Measurements from ENCODE around the gene GPR142. TPM values are rescaled to one million over a fixed set of nuclear protein-coding genes. Genes with fewer than 3 reads are reported as not detected.

Gene GPR142
- total and polyA plus RNA-seq, 2 of the 13 experiments (the other 11 are each of a cell fraction or from before 2014, with no cell fraction given), result not detected

DNA sequence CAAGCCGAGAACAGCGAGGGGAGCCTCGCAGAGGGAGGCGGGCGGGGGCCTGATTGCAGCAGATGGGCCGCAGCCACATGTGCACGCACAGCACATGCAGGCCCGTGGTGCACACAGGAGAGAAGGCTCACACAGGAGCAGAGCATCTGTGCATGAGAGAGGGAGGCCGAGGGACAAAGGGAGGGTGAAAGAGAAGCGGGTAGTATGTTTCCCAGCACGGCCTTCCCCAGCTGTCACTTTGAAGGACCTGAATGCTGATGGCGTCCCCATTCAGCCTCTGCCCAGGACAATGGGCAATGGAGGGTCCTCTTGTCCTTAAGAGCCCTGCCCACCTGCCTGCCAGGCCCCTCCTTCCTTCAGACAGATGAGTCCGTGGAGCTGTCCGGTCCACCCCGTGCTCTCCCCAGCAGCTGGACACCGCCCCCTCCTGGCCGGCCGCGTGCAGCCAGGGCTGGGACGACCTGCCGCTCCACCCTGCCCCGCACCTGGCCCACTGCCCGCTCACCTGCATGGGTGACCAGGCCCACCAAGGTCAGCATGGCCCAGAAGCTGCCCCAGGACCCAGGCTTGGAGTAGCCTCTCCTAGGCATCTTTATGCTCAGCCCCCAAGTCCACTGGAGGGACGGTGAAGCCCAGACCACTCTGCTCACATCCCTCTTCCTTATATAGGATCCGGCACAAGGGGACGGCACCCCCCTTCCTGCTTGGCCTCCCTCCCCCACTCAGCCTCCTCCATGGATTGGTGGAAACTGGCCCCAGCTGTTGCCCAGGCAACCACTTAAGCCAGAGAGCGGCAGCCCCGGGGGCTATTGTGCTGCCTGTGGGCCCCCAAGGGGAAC is 5.9 kb upstream of the GPR142 start, which contains the start of gene BTBD17 (continued):
- TF ChIP-seq ZBTB7B (CRISPR knock-in tag; IDR thresholded peaks at IDR 0.05) (0 out of 2 replicates have a peak, but pooled peaks have one; percentile 23), GABPB1 (CRISPR knock-in tag; IDR thresholded peaks at IDR 0.05) (peak; percentile 51; the same call in 1 of the 2 replicates), ZNF572 (CRISPR knock-in tag; IDR thresholded peaks at IDR 0.05) (0 out of 2 replicates have a peak, but pooled peaks have one; percentile 40), HMGXB4 (CRISPR knock-in tag; IDR thresholded peaks at IDR 0.05; ENCODE audit: borderline replicate concordance in 1 of 2, low read depth in 1 of 2) (0 out of 4 replicates have a peak, but pooled peaks of 1 of the 2 experiments have one; percentile 30), RFX1 (IDR thresholded peaks at IDR 0.05) (no peak)
- TF ChIP-seq, protein P1, sequence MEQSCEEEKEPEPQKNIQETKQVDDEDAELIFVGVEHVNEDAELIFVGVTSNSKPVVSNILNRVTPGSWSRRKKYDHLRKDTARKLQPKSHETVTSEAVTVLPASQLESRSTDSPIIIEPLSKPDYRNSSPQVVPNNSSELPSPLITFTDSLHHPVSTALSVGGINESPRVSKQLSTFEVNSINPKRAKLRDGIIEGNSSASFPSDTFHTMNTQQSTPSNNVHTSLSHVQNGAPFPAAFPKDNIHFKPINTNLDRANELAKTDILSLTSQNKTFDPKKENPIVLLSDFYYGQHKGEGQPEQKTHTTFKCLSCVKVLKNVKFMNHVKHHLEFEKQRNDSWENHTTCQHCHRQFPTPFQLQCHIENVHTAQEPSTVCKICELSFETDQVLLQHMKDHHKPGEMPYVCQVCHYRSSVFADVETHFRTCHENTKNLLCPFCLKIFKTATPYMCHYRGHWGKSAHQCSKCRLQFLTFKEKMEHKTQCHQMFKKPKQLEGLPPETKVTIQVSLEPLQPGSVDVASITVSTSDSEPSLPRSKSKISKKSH (CRISPR knock-in tag; IDR thresholded peaks at IDR 0.05; ENCODE audit: borderline replicate concordance), result 0 out of 2 replicates have a peak, but pooled peaks have one; percentile 24
- TF ChIP-seq, protein P2, sequence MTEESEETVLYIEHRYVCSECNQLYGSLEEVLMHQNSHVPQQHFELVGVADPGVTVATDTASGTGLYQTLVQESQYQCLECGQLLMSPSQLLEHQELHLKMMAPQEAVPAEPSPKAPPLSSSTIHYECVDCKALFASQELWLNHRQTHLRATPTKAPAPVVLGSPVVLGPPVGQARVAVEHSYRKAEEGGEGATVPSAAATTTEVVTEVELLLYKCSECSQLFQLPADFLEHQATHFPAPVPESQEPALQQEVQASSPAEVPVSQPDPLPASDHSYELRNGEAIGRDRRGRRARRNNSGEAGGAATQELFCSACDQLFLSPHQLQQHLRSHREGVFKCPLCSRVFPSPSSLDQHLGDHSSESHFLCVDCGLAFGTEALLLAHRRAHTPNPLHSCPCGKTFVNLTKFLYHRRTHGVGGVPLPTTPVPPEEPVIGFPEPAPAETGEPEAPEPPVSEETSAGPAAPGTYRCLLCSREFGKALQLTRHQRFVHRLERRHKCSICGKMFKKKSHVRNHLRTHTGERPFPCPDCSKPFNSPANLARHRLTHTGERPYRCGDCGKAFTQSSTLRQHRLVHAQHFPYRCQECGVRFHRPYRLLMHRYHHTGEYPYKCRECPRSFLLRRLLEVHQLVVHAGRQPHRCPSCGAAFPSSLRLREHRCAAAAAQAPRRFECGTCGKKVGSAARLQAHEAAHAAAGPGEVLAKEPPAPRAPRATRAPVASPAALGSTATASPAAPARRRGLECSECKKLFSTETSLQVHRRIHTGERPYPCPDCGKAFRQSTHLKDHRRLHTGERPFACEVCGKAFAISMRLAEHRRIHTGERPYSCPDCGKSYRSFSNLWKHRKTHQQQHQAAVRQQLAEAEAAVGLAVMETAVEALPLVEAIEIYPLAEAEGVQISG (CRISPR knock-in tag; IDR thresholded peaks at IDR 0.05), result 0 out of 2 replicates have a peak, but pooled peaks have one; percentile 19

Data from HepG2 (cell line).